ENCODE data around the gene EPHA2. TPM values are rescaled to one million over a fixed set of nuclear protein-coding genes. Genes with fewer than 3 reads are reported as not detected.

The EPHA2 gene
- total RNA-seq, 1 donor from 2014 or later, result 264 TPM

GRCh38 chr1:16081636-16082035 is 74.2 kb downstream of the EPHA2 start:
- no peak for TF ChIP-seq POLR2A (IDR thresholded peaks at IDR 0.05)
- no peak for TF ChIP-seq POLR2AphosphoS5 (IDR thresholded peaks at IDR 0.05; ENCODE audit: insufficient read depth in 1 of 2, low read depth in 1 of 2)
- no peak for TF ChIP-seq CTCF (IDR thresholded peaks at IDR 0.05)
- Histone ChIP-seq H3K27me3 (no peaks in the 10 kb centered on the region), H3K4me1 (peaks cover 32% of the 10 kb centered on the region), H3K4me3 (no peak overlapping the region), H3K27ac (no peak overlapping the region), H3K9me3 (no peaks in the 10 kb centered on the region), H3K36me3 (no peaks in the 10 kb centered on the region)
- intact Hi-C loops (cut with DNase I), result no loop called here
- DNase-seq (ENCODE audit: extremely low spot score in 2 of 2), result no peak

DNA sequence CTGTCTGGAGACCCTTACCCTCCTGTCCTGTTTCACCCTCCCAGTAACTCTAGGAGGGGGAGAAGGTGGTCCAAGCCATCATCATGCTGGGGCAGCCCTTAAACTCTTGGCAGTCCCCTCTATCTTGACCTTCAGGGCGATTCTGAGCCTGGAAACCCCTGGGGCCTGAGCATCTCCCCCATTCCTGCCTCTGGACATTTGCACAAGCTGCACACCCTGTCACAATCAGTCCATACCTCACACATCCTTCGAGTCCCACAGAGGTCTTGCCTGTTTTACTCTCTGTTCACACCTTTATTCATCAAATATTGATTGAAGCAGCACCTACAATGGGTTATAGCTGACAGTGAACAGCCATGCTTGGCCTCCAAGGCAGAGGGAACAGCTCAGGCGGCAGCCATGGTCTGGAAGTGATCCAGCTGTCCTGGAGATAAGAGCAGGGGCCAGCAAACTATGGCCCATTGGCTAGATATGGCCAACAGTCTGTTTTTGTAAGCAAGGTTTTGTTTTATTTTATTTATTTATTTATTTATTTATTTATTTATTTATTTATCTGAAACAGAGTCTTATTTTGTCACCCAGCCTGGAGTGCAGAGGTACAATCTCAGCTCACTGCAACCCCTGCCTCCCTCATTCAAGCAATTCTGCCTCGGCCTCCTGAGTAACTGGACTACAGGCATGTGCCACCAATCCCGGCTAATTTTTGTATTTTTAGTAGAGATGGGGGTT is 75.3 kb downstream of the EPHA2 start:
- Histone ChIP-seq H3K9me3 (no peaks in the 10 kb centered on the region), H3K4me3 (no peak overlapping the region), H3K4me1 (peaks cover 43% of the 10 kb centered on the region), H3K36me3 (no peaks in the 10 kb centered on the region), H3K27ac (no peak overlapping the region), H3K27me3 (no peaks in the 10 kb centered on the region)
- TF ChIP-seq CTCF (IDR thresholded peaks at IDR 0.05) (no peak), POLR2AphosphoS5 (IDR thresholded peaks at IDR 0.05; ENCODE audit: insufficient read depth in 1 of 2, low read depth in 1 of 2) (no peak), POLR2A (IDR thresholded peaks at IDR 0.05) (no peak)
- no peak for DNase-seq (ENCODE audit: extremely low spot score in 2 of 2)
- intact Hi-C loops (cut with DNase I), result no loop called here

DNA sequence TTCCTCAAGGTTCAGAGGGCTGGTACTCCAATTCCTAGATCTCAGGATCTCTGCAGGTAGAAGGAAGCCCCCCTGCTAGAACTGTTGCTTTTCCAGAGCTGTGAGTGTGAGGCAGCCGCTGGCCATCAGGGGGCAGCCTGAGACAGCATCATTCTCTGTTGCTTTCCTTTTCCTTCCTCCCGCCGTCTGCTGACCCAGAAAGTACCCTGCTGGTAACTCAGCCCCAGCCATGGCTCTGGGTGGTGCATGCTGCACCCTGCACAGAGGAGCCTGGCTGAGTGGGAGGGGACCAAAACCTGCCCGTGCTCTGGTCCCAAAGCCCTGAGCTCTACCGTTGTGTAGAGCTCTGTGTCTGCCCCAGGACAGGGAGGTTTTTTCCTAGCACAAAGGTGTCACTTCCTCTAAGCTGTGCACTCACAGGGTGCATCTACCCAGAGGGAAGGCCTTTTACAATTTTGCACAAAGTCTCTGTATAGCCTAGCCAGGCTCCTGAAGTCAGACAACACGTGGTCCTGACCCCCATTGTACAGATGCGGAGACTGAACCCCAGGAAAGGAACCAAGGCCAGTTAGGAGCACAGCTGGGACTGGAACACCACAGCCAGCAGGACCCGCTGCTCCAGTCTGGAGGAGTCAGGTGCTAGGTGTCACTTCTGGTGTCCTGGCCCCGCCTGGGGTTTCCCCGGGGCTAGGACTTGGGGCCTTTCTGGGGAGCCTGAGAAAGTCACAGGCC is 76.8 kb downstream of the EPHA2 start:
- TF ChIP-seq POLR2AphosphoS5 (IDR thresholded peaks at IDR 0.05; ENCODE audit: insufficient read depth in 1 of 2, low read depth in 1 of 2), result no peak
- peak; percentile 94 to 97 (median 97) for TF ChIP-seq CTCF (IDR thresholded peaks at IDR 0.05)
- no peak for DNase-seq (ENCODE audit: extremely low spot score in 2 of 2)
- Histone ChIP-seq H3K36me3 (no peaks in the 10 kb centered on the region), H3K9me3 (no peaks in the 10 kb centered on the region), H3K4me1 (peaks cover 58% of the 10 kb centered on the region), H3K27me3 (no peaks in the 10 kb centered on the region), H3K27ac (peak overlapping the region; percentile 21), H3K4me3 (no peak overlapping the region)
- intact Hi-C loops (cut with DNase I), result loop anchor here (2.0 to 10.0 kb wide), 3 partner anchors 108 to 286 kb away; partner anchors contain the start of gene SZRD1

DNA sequence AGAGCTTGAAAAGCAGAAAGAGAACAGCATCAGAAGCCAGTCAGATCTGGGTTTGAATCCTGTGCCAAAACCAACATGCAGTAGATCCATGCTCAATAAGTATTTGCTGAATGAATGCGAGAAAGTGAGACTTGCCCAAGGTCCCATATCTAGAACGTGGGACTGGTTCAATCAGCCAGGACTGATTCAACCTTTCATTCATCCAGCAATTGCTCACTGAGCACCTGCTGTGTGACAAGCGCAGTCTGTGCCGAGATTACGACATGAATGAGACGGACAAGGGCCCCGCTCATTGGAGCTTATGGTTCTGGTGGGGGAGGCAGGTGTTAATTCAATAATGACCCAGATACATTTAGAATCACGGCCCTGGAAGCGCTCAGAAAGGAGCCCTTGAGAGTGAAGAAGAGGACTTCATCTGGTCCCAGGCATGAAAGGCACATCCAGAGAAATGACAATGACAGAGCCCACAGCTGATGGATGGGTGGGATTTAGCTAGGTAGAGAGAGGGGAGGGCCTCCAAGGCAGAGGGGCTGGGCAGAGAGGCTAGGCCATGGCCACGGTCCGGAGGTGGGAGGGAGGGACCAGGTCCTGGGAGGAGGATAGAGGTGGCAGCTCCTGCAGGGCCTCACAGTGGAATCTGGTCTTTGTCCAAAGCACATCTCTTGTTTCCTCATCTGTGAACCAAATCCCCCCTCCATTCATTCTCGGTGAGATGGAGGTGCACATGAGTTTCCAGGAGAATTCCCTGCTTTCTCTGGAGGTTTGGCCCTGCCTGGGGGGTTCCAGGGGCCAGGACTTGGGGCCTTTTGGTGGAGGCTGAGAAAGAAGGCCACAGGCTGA is 78.2 kb downstream of the EPHA2 start:
- Histone ChIP-seq H3K4me1 (peaks cover 54% of the 10 kb centered on the region), H3K4me3 (no peak overlapping the region), H3K36me3 (no peaks in the 10 kb centered on the region), H3K27ac (peak overlapping the region; percentile 75), H3K27me3 (no peaks in the 10 kb centered on the region), H3K9me3 (no peaks in the 10 kb centered on the region)
- no peak for TF ChIP-seq POLR2AphosphoS5 (IDR thresholded peaks at IDR 0.05; ENCODE audit: insufficient read depth in 1 of 2, low read depth in 1 of 2)
- TF ChIP-seq POLR2A (IDR thresholded peaks at IDR 0.05), result no peak
- no peak for TF ChIP-seq CTCF (IDR thresholded peaks at IDR 0.05)
- intact Hi-C loops (cut with DNase I), result loop anchor here (2.0 to 10.0 kb wide), 3 partner anchors 109 to 287 kb away; partner anchors contain the start of gene SZRD1
- no peak for DNase-seq (ENCODE audit: extremely low spot score in 2 of 2)
